ENCODE results near the gene GLI3. TPM values are rescaled to one million over a fixed set of nuclear protein-coding genes. Genes with fewer than 3 reads are reported as not detected.

GLI3 gene
- total RNA-seq, 1 experiment from 2014 or later: 46.2 TPM

DNA sequence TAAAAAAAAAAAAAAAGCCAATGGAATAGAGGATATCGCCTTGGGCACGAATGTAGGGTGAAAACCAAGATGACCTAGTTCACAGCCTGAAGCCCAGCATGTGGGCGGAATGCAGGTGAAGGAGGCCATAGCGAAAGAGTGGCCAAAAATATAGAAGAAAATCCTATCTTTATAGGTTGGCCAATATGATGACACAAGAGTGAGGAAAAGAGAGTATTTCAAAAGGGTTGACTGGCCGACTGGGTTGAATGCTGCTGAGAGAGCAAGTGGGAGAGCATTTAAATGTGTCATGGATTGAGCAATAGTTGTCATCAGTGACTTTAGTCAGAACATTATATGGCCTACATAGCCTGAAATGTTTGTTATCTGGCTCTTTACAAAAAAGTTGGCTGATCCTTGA, 17.2 kb upstream of the GLI3 start:
- H3K36me3 Mint-ChIP-seq: peaks cover 17% of the 10 kb centered on the region; the same call in 1 of the 2 replicates
- no peak for TF ChIP-seq EMX1 (CRISPR knock-in tag; IDR thresholded peaks at IDR 0.05)
- no peak for TF ChIP-seq JUN (CRISPR knock-in tag; IDR thresholded peaks at IDR 0.05)
- TF ChIP-seq, protein P1, sequence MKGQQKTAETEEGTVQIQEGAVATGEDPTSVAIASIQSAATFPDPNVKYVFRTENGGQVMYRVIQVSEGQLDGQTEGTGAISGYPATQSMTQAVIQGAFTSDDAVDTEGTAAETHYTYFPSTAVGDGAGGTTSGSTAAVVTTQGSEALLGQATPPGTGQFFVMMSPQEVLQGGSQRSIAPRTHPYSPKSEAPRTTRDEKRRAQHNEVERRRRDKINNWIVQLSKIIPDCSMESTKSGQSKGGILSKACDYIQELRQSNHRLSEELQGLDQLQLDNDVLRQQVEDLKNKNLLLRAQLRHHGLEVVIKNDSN (CRISPR knock-in tag; IDR thresholded peaks at IDR 0.05): no peak
- TF ChIP-seq ZNF232 (CRISPR knock-in tag; IDR thresholded peaks at IDR 0.05): no peak
- TF ChIP-seq, protein P2, sequence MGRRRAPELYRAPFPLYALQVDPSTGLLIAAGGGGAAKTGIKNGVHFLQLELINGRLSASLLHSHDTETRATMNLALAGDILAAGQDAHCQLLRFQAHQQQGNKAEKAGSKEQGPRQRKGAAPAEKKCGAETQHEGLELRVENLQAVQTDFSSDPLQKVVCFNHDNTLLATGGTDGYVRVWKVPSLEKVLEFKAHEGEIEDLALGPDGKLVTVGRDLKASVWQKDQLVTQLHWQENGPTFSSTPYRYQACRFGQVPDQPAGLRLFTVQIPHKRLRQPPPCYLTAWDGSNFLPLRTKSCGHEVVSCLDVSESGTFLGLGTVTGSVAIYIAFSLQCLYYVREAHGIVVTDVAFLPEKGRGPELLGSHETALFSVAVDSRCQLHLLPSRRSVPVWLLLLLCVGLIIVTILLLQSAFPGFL (CRISPR knock-in tag; IDR thresholded peaks at IDR 0.05; ENCODE audit: borderline replicate concordance): no peak
- TF ChIP-seq, protein P3, sequence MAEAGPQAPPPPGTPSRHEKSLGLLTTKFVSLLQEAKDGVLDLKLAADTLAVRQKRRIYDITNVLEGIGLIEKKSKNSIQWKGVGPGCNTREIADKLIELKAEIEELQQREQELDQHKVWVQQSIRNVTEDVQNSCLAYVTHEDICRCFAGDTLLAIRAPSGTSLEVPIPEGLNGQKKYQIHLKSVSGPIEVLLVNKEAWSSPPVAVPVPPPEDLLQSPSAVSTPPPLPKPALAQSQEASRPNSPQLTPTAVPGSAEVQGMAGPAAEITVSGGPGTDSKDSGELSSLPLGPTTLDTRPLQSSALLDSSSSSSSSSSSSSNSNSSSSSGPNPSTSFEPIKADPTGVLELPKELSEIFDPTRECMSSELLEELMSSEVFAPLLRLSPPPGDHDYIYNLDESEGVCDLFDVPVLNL (CRISPR knock-in tag; IDR thresholded peaks at IDR 0.05; ENCODE audit: borderline replicate concordance, low read depth): no peak
- TF ChIP-seq, protein P4, sequence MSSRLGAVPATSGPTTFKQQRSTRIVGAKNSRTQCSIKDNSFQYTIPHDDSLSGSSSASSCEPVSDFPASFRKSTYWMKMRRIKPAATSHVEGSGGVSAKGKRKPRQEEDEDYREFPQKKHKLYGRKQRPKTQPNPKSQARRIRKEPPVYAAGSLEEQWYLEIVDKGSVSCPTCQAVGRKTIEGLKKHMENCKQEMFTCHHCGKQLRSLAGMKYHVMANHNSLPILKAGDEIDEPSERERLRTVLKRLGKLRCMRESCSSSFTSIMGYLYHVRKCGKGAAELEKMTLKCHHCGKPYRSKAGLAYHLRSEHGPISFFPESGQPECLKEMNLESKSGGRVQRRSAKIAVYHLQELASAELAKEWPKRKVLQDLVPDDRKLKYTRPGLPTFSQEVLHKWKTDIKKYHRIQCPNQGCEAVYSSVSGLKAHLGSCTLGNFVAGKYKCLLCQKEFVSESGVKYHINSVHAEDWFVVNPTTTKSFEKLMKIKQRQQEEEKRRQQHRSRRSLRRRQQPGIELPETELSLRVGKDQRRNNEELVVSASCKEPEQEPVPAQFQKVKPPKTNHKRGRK (CRISPR knock-in tag; IDR thresholded peaks at IDR 0.05; ENCODE audit: borderline replicate concordance): no peak
- no peak for TF ChIP-seq NFYB (CRISPR knock-in tag; conservative IDR thresholded peaks at IDR 0.05; ENCODE audit: low read depth)
- TF ChIP-seq ESRRA (CRISPR knock-in tag; IDR thresholded peaks at IDR 0.05; ENCODE audit: borderline replicate concordance): no peak
- TF ChIP-seq, protein P5, sequence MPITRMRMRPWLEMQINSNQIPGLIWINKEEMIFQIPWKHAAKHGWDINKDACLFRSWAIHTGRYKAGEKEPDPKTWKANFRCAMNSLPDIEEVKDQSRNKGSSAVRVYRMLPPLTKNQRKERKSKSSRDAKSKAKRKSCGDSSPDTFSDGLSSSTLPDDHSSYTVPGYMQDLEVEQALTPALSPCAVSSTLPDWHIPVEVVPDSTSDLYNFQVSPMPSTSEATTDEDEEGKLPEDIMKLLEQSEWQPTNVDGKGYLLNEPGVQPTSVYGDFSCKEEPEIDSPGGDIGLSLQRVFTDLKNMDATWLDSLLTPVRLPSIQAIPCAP (CRISPR knock-in tag; IDR thresholded peaks at IDR 0.05): no peak
- TF ChIP-seq, protein P6, sequence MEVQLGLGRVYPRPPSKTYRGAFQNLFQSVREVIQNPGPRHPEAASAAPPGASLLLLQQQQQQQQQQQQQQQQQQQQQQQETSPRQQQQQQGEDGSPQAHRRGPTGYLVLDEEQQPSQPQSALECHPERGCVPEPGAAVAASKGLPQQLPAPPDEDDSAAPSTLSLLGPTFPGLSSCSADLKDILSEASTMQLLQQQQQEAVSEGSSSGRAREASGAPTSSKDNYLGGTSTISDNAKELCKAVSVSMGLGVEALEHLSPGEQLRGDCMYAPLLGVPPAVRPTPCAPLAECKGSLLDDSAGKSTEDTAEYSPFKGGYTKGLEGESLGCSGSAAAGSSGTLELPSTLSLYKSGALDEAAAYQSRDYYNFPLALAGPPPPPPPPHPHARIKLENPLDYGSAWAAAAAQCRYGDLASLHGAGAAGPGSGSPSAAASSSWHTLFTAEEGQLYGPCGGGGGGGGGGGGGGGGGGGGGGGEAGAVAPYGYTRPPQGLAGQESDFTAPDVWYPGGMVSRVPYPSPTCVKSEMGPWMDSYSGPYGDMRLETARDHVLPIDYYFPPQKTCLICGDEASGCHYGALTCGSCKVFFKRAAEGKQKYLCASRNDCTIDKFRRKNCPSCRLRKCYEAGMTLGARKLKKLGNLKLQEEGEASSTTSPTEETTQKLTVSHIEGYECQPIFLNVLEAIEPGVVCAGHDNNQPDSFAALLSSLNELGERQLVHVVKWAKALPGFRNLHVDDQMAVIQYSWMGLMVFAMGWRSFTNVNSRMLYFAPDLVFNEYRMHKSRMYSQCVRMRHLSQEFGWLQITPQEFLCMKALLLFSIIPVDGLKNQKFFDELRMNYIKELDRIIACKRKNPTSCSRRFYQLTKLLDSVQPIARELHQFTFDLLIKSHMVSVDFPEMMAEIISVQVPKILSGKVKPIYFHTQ (CRISPR knock-in tag; IDR thresholded peaks at IDR 0.05): no peak
- TF ChIP-seq RELA (CRISPR knock-in tag; IDR thresholded peaks at IDR 0.05; ENCODE audit: borderline replicate concordance): no peak
- no peak for TF ChIP-seq NFE2L1 (CRISPR knock-in tag; IDR thresholded peaks at IDR 0.05)
- no peak for TF ChIP-seq NFATC4 (CRISPR knock-in tag; IDR thresholded peaks at IDR 0.05)
- no peak for TF ChIP-seq CREB1 (CRISPR knock-in tag; IDR thresholded peaks at IDR 0.05)
- TF ChIP-seq IRF2 (CRISPR knock-in tag; IDR thresholded peaks at IDR 0.05; ENCODE audit: borderline replicate concordance, low read depth): no peak
- TF ChIP-seq, protein P7, sequence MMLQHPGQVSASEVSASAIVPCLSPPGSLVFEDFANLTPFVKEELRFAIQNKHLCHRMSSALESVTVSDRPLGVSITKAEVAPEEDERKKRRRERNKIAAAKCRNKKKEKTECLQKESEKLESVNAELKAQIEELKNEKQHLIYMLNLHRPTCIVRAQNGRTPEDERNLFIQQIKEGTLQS (CRISPR knock-in tag; conservative IDR thresholded peaks at IDR 0.05): no peak
- no peak for TF ChIP-seq ETV6 (CRISPR knock-in tag; IDR thresholded peaks at IDR 0.05)
- TF ChIP-seq SMAD3 (CRISPR knock-in tag; IDR thresholded peaks at IDR 0.05; ENCODE audit: borderline replicate concordance): no peak
- TF ChIP-seq, protein P8, sequence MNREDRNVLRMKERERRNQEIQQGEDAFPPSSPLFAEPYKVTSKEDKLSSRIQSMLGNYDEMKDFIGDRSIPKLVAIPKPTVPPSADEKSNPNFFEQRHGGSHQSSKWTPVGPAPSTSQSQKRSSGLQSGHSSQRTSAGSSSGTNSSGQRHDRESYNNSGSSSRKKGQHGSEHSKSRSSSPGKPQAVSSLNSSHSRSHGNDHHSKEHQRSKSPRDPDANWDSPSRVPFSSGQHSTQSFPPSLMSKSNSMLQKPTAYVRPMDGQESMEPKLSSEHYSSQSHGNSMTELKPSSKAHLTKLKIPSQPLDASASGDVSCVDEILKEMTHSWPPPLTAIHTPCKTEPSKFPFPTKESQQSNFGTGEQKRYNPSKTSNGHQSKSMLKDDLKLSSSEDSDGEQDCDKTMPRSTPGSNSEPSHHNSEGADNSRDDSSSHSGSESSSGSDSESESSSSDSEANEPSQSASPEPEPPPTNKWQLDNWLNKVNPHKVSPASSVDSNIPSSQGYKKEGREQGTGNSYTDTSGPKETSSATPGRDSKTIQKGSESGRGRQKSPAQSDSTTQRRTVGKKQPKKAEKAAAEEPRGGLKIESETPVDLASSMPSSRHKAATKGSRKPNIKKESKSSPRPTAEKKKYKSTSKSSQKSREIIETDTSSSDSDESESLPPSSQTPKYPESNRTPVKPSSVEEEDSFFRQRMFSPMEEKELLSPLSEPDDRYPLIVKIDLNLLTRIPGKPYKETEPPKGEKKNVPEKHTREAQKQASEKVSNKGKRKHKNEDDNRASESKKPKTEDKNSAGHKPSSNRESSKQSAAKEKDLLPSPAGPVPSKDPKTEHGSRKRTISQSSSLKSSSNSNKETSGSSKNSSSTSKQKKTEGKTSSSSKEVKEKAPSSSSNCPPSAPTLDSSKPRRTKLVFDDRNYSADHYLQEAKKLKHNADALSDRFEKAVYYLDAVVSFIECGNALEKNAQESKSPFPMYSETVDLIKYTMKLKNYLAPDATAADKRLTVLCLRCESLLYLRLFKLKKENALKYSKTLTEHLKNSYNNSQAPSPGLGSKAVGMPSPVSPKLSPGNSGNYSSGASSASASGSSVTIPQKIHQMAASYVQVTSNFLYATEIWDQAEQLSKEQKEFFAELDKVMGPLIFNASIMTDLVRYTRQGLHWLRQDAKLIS (CRISPR knock-in tag; IDR thresholded peaks at IDR 0.05; ENCODE audit: borderline replicate concordance): no peak
- no peaks in the 10 kb centered on the region for H3K4me1 Mint-ChIP-seq
- H3K4me3 Mint-ChIP-seq: no peak overlapping the region
- no peak overlapping the region for H3K27ac Mint-ChIP-seq
- H3K27me3 Mint-ChIP-seq (ENCODE audit: low read depth): no peaks in the 10 kb centered on the region
- ChIA-PET CTCF (no interaction called here), POLR2A (interaction anchor here (0.6 kb wide), 1 partner anchor 1504 kb away, joined by 4 read pairs; the partner anchor contains the start of gene BLVRA)
- H3K9me3 Mint-ChIP-seq: peaks cover 27% of the 10 kb centered on the region
- no peak for DNase-seq (ENCODE audit: low spot score)
- no peak for ATAC-seq

Data from WTC11 (cell line).